GM18505 (cell line): ENCODE measurements around the gene ZNF697.
"Not testable (repeated sequence)": the region's sequence is repeated elsewhere in the genome, so short reads cannot be mapped to it uniquely, and the experiment has no call there.

Source experiments
- ATAC-seq: cut with Tn5 transposase; IDR thresholded peaks from one replicate; pipeline ENCODE4 v1.9.1; 2021; ENCODE audit not compliant: unreplicated experiment
- POLR2A ChIP-seq: IDR thresholded peaks from 4 replicates; pipeline ENCODE4 v1.6.1; 2011; ENCODE audit warnings: borderline replicate concordance; ENCODE audit not compliant: insufficient read depth, insufficient read length; ENCODE audit errors: extremely low read depth

ZNF697 gene

GRCh38 chr1:119613769-119614720, 34.0 kb downstream of the ZNF697 start:
- peak; percentile 84 for ATAC-seq
- no peak for TF ChIP-seq POLR2A

- TF ChIP-seq POLR2A = no peak
- no peak for ATAC-seq
These were observed 36.4 kb downstream of the ZNF697 start for GRCh38 chr1:119611701-119612113.

DNA sequence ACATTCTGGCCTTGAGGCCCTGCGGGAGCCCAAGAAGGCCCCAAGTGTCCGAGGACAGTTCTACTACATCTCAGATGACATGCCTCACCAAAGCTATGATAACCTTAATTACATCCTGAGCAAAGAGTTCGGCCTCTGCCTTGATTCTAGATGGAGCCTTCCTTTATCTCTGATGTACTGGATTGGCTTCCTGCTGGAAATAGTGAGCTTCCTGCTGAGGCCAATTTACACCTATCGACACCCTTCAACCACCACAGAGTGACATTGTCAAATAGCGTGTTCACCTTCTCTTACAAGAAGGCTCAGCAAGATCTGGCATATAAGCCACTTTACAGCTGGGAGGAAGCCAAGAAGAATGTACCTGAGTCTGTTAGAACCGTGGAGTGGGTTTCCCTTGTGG, 39.2 kb downstream of the ZNF697 start:
- ATAC-seq = not testable (repeated sequence)

DNA sequence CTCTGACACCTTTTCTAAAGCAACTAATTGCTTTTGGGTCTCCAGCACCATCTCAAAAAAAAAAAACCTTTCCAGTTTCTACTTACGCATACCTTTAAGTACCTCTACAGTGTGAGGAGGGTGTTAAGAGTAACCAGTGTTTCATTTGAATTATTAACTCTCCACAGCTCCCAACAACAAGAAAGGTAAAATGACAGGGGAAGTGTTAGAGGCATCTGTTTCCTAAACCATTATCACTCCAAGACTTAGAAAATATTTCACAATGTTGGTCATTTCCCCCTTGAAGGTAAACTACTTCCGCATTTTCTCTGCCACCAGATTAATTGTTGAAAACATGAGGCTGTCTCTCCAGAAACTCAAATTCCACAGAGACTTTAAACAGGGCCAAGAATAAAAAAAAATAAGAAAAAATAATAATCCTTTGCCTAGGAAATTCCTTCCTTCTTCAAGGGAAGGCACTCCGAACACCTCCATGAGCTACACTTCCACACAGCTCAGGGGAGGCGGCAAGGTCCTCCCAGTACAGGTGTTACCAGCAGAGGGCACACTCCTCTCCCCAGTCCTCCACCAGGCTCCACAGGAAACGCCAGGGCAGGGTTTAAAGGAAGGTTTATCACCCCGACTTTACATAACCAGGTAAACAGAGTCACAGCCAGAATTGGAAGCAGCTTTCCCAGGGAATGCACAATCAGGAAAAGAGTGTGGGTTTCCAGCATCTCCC, 40.8 kb downstream of the ZNF697 start:
- not testable (repeated sequence) for ATAC-seq

GRCh38 chr1:119606394-119606793, 41.7 kb downstream of the ZNF697 start:
- no peak for ATAC-seq
- TF ChIP-seq POLR2A = no peak

- no peak for ATAC-seq
- no peak for TF ChIP-seq POLR2A
These were observed 42.4 kb downstream of the ZNF697 start for GRCh38 chr1:119605686-119606085.

DNA sequence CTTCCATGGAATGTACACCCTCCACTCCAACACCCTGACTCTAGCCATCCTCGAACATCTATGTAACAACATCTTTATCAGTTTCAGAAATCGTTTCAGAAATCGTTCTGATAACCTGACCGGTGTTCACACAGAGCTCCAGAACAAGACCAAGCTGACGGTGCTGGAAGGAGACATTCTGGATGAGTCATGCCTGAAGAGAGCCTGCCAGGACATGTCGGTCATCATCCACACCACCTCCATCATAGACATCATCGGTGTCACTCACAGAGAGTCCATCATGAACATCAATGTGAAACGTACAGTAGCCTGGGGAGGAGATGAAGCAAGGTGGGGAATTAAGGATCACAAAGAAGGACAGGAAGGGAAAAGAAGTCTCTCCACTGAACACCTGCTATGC, 43.0 kb downstream of the ZNF697 start:
- not testable (repeated sequence) for ATAC-seq

GRCh38 chr1:119603695-119604094, 44.4 kb downstream of the ZNF697 start:
- TF ChIP-seq POLR2A = no peak
- ATAC-seq = no peak

DNA sequence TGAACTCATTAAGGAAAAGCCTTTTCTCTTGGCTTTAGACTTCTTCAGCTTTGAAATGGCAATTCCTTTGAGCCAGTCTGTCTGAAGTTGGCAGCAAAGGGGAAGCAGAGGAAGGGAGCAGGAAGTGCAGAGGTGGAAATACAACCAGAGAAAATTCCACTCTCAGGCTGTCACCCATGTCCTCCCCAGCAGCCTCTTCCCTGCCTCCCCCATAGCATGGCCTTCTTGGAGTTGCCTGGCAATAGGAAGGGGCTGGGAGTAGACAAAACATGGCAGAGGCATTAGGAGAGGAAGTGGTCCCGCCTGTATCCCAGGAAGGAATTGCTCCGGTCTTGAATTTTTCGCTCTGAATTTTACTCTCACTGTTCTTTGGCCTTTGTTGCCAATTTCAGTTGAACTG, 44.8 kb downstream of the ZNF697 start:
- not testable (repeated sequence) for ATAC-seq

GRCh38 chr1:119602789-119603188, 45.3 kb downstream of the ZNF697 start:
- not testable (repeated sequence) for ATAC-seq

DNA sequence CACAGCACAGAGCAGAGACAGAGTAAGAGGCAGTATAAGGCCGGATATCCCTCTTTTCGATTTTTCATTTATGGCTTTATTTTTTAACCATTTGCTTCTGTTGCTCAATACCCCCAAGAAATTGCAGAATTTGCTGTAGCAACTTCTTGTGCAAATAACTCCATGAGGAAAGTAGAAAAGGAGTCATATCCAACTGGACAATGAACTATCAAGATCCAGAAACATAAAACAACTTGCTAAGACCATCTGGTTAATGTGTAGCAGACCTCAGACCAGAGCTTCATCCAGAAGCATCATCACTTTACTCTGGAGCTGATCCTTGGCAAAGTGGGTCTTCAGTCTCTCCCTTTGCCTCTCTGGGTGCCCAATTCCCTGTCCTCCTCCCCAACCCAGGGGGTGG, 45.9 kb downstream of the ZNF697 start:
- TF ChIP-seq POLR2A = no peak
- ATAC-seq = no peak

GRCh38 chr1:119600976-119601375, 47.1 kb downstream of the ZNF697 start:
- ATAC-seq = no peak
- TF ChIP-seq POLR2A = no peak

DNA sequence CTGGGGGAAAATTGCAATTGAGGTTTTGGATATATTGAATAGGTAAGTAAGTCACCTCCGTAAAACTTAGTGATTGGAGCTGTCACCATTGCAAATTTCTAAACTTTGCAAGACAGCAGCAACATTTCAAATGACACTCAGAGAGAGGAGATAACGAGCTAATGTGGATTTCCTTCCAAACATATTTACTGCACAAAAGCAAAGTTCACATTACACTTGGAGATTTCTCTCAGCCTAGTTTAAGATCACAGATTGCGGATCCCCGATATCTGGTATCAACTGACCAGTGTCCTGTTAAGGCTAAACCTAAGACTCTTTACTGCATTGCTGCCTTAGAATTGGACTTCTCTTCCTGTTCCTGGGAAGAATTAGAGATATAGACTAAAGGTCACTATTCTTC, 47.5 kb downstream of the ZNF697 start:
- no peak for TF ChIP-seq POLR2A
- ATAC-seq = no peak

- TF ChIP-seq POLR2A = no peak
- no peak for ATAC-seq
These were observed 52.5 kb downstream of the ZNF697 start for GRCh38 chr1:119595606-119596005.
